HG03520 (cell line): ENCODE results near the gene IFFO2.

Experiments used
- ATAC-seq: cut with Tn5 transposase; IDR thresholded peaks from one replicate; pipeline ENCODE4 v1.9.1; 2021; ENCODE audit warnings: mild to moderate bottlenecking, moderate library complexity; ENCODE audit not compliant: unreplicated experiment

Gene IFFO2

GRCh38 chr1:18972991-18973390, 16.5 kb upstream of the IFFO2 start:
- ATAC-seq = no peak

- no peak for ATAC-seq
Observed at GRCh38 chr1:18972531-18972930, 16.1 kb upstream of the IFFO2 start.

DNA sequence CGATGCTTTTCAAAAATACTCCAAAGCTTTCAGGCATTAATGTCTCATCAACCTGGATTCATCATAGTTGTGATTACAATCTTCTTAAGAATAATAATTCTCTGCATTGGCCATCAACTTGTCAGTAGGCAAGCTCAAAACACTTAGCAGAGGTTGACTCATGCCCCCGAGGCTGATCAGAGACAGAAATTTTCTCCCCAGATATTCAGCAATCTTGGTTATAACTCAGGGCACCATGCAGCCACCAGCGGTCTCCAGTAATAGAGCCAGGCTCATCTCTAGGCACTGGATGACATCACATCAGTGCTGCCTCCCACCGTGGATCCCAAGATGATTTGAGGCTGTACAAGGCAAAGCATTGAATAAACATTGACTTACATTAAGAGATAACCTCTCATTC, 14.3 kb upstream of the IFFO2 start:
- no peak for ATAC-seq

DNA sequence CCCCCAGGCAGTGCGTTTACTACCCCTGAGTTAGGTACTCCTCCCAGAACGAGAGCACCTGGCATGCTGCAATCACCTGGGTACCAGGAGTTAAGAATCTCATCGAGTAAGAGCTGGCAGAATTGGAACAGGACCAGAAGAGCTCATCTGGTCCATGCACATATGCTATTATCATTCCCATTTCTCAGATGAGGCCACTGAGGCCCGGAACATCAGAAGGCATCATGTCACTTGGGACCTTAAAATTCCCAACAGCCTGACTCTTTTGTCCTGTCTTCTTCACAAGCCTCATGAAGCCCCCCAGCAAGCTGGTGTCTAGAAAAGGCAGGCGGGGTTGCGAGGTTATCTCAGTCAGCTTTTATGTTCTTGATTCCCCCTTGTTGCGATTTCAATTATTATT, 13.9 kb upstream of the IFFO2 start:
- ATAC-seq = no peak

DNA sequence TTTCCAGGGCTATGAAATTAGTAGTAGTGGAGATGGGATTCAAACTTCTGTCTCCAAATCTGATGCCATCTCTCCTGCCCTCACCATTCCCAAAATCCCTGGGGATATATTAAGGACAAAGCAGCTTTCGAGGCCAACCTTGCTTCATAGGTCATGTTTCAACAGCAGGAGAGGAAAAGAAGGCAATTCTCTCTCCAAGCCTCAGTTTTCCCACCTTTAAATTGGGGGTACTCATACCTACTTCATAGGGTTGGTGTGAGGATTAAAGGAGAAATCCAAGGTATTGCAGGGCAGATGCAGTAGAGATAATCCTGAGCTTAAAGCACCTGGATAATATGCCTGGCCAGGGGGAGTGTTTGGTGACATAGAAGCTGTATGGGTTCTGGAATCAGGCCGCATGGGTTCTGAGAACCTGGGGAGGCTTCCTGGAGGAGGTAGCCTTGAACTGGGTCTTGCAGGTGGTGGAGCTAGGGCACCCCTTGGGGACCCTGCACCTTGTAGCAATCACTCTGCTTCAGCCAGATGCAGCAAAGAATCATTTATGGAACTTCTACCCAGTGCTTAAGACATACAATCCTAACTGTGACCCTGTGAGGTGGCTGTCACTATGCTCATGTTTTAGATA, 10.7 kb upstream of the IFFO2 start:
- ATAC-seq = no peak

DNA sequence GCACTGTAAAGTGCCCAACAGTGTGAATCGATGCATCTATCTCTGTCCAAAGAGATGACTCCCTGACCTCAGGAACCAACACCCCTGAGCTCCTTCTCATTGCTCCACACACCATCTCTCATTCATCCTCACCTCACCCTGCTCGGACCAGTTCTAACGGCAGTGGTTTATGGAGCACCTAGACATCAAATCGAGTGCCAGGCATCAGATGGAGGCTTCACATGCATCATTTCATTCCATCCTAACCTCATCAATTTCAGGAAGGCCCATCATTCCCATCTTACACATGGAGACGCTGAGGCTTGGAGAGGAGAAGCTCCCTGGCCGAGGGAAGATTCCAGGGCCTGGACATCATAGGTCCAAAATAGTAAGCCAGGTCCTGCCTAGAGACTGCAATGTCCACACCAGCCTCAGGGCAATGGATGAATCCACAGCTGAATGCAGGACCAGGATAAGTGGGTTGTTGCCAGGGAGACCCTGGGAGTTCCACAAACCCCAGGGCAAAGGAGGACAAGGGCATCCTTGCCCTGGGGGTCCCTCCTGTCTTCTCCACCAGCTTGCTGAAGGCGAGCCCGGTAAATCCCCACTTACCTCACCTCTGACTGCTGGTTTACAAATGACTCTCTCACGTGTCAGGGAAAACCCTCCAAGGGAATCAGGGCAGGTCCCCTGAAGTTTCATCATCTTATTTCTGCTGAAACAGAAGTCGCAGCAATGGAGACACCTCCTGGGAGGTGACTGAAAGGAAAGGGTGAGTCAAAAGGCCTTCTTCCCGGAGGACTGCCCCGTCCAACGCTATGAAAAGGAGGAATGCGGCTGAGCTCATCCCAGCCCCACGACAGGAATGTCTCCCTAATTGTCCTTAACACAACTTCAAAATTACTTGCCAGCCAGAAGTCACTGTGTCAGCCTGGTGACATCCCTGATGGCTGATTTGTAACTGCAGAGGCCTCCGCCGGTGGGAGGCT, 9.0 kb upstream of the IFFO2 start:
- ATAC-seq = no peak

- ATAC-seq = no peak
Observed at GRCh38 chr1:18963968-18964367, 7.5 kb upstream of the IFFO2 start.

DNA sequence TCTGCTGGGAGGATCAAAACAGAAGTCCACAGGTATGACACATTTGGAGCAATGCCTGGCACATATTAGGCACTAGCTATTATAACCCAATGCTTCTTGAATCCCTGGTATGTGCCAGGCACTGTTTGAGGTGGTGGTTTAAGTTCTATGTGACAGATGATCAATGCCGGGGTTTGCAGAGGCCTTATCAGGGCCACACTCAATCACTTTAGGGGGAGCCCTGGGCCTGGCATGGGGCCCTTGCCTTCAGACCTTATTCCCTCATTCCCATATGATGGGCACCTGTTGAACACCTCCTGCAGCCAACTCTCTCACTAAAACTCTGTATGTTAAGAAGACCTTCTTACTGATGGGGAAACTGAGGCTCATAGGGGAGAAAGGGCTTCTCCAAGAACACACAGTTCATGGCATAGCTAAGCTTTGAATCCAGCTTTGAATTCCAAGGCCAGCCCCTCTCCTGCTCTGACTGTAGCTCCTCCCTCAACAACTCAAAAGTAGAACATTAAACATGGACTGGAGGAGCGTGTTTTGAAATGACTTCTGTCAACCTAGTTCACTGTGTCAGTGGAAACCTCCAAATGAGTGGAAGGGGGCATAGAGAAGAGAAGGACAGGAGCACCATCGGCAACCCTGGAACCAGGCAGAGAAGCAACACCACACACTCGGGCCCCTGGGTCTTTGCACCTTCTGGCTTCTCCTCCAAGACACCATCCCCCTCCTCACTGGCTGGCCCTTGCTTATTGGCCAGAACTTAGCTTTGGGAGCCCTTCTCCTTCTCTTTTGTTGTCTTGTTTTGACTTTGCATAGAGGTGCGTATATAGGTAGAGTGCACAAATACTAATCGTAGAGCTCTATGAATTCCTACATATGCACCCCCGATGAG, 6.6 kb upstream of the IFFO2 start:
- no peak for ATAC-seq

DNA sequence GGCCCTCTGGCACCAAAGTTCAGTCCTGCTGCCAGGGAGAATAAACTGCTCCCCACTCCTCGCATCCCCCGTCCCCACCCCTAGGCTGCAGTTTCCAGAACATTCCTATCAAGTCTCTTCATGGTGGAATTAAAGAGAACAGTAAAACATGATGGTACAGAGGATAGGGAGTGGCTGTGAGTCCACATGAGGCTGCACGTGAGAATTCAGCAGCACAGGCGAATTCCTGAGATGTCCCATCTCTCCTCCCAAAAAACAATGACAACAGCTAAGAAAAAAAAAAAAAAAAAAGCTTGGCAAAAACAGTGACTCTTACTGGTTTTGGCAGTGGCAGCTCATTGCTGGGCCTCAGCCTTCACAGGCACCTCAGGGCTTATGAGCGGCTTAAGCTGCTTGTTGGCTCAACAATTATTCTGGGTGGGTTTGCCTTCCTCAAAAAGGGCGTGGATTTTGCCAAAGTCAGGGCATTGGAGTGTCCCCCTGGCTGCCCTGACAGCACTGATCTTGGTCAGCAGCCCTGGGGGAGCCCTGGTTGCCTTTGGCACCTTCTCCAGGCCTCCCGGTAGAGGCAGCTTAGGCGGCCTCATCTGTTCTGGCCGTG, 5.7 kb upstream of the IFFO2 start:
- no peak for ATAC-seq

- no peak for ATAC-seq
Observed at GRCh38 chr1:18960821-18961220, 4.3 kb upstream of the IFFO2 start.

GRCh38 chr1:18960409-18960808, 3.9 kb upstream of the IFFO2 start:
- ATAC-seq = no peak

DNA sequence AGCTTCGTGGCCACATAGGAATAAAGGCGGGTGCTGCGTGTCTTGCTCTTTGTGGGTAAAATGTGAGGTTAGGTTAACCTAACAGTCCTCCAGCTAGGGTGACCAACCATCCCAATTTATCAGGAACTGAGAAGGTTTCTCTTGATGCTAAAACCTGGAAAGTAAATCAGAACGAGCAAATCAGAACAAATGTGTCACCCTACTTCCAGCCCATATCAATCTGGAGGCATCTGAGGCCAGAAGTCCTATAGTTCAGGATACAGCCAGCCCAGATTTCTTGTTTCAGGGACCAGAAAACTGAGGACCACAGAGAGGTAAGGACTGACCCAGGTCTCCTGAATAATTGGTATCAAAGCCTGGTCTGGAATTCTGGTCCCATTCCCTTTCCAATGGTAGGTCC, 3.1 kb upstream of the IFFO2 start:
- no peak for ATAC-seq

DNA sequence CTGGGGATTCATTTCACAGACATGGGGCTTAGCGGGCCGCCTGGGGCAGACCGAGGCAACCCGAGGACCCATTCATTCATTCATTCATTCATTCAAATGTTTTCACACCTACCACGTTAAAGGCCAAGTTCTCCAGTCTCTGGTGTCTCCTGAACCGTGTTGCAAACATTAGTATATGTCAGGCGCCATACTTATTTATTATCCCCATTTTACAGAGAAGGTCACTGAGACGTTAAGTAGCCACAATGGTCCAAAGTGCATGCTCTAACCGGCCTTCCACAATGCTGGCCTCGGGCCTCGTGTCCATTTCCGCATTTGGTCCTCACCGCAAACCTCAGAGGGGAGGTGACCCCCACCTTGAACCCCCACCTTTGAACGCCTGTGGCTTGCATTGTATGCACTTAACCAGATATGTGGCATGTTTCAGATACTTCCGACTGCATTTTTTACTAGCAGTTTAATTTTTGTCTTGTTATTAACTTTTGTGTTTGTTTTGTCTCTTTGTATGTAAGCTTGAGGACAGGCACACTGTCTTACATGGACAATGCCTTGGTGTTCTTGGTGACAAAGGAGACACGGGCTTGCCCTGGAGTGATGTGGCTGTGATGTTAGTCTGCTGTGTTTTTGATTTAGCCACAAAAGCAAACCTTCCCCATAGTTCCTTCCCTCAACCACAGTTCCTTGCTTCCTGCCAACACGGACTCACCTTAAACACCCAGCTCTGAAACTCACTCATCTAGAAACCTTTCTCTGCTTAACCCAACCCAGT, 1.2 kb upstream of the IFFO2 start:
- no peak for ATAC-seq

GRCh38 chr1:18957136-18957521, 653 bp upstream of the IFFO2 start:
- ATAC-seq = no peak

DNA sequence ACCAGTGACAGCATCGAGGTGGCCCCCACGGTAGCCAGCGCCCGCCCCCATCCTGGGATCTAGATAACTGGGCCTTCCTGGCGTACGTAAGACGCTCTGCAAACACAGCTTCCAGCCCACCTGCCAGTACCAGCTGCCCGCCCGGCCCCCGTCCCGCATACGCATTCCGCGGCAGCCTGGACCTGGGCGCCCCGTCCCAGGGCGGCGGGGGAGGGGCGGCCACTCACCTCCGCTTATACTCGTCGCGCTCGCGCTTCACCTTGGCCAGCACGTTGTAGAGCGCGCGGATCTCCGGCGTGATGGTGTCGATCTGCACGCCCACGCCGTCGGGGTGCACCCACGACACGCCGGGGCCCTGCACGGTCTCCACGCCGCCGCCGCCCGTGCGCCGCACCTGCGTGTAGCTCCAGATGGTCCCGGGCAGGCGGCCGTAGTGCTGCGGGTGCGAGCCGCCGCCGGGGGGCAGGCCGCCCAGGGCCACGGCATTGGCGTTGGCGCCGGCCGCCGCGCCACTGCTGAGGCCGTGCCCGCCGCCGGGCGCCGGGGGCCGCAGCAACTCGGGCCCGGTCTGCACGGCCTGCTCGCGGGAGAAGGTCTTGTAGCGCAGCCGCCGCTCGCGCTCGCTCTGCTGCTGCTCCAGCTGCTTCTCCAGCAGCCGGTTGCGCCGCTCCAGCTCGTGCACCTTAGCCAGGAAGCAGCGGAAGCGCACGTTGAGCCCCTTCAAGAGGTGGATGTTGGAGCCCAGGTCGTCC, 859 bp downstream of the IFFO2 start:
- ATAC-seq = peak; percentile 7

DNA sequence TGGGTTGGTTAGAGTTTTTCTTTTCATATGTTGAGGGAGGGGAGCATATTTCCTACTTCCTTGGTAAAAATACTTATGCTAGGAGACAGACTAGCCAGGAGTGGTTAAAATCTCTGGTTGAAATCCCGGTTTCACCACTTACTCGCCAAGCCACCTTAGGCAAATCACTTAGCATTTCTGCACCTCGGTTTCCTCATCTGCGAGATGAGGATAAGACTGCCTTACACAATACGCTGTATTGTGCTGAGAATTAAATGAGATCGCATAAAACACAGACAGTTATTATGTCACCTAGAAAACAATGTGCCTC, 1.4 kb downstream of the IFFO2 start:
- no peak for ATAC-seq

- no peak for ATAC-seq
Observed at GRCh38 chr1:18954270-18955071, 2.0 kb downstream of the IFFO2 start.

DNA sequence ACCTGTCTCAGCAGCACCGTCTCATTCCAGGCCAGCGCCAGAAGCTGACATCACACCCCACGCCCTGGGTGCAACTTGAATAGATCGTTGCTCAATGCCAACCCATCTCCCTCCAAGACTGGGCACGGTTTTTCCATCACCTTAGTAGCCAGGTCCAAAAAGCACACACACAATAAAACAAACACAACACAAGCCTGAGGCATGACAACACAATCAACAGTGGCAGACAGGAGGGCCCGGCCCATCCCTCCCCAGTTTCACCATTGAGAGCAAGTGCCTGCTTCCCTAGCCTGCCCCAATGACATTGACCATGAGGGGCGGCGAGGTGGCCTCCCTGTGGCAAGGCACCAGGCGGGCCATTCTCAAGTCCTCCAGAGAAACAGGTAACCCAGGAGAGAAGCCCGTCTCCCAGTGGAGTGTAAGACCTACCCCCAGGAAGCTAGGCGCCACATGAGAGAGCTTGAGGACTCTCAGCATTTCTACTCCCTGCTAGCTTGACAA, 2.7 kb downstream of the IFFO2 start:
- no peak for ATAC-seq
